ENCODE data around the gene OPRL1.

The OPRL1 gene

DNA sequence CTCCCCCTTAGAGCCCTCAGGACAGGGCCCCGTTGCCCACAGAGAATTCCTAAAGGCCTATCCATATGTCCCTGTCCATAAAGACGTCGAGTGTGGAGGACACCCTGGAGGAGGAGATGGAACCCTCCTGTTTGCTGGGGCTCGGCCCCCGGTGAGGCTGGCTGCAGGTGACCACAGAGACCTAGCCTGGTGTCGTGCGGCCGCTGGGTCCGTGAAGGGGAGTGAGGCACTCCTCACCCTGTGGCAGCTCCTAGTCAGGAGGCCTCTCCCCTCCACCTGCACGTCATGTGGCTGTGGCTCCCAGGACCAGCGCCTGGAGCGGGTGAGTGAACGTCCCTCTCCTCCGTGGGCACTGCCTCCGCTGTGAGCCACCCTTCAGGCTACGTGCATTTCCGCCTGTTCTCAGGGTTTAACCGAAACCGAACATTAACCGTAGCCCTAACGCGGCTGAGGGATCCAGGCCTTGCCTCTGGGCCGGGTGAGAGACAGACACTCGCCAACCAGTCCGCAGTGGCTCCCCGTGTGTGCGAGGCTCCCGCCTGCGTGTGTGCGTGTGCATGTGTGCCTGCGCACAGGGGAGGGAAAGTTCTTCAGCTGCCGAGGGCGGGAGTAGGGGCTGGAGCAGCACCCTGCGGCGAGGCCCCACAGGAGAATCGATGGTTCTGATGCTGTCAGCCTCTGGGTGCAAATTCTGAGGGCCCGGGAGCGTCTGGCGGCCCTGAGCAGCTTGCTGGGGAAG lies 22.8 kb upstream of the OPRL1 start:
- no peak for DNase-seq

DNA sequence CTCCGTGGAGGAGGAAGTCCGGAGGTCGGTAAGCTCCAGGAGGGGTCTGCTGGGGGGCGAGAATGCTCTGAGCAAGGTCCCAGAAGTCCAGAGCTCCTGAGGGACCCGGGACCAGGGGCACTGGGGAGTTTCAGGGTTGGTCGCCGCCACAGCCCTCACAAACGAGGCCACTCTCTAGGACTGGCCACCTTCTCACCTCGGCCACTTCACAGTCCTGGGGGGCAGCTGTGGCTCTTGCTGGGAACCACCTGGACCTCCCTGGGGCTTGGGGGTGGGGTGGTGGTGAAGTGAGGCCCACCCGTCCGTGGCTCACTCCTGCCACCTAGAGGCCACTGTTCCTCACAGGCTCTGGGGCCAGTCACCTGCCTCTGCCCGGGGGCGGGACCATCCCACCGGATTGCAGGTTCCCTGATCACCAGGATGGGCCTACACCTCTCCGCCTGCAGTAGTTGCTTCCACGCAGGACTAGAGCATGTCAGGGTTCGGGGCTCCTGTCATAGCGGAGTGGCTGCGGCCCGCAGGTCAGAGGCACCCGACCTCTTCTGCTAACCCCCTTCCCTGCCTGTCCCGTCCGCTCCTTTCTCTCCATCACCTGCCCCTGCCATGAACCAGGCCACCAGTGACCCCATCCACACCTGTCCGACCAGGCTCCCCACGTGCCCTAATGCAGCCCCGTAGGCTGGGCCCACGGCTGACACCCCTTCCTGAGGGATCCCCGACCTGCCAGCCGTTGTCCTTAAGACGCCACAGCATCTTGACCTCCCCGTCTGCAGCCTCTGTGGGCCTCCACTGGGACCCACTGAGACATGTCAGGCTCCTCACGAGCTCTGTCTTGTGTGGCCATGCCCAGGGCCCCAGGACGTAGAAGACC lies 22.0 kb upstream of the OPRL1 start:
- peak; percentile 7 for DNase-seq

DNA sequence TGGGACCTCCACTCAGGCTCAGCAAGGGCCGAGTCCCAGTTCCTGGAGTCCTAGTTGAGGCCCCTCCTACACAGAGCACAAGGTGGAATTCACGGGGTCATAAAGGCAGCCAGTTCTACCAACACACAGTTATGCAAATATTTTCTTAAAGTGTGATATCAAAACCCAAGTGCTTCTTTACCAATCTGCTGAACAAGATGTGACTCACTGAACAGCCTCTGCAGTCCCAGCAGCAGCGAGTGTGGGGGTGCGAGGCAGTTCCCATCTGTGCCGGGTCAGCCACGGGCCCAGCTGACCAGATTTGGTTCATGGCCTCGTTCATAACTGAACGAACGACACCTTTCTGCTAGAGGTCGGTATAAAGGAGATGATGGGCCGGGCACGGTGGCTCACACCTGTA lies 21.3 kb upstream of the OPRL1 start:
- no peak for DNase-seq

DNA sequence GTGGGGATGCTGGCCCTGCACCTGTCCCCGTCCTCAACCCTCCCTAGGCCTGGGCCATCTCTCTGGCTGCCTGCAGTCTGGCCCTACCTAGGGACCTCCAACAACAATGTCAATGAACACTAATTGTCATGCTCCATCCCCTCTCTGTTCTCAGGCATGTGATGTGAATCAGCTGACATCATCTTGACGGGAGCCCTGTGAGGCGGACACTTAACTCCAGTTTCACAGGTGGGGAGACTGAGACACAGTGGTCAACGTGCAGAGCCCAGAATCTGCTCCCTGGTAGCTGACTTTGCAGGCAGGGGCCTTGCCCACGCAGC lies 17.6 kb upstream of the OPRL1 start:
- no peak for DNase-seq

DNA sequence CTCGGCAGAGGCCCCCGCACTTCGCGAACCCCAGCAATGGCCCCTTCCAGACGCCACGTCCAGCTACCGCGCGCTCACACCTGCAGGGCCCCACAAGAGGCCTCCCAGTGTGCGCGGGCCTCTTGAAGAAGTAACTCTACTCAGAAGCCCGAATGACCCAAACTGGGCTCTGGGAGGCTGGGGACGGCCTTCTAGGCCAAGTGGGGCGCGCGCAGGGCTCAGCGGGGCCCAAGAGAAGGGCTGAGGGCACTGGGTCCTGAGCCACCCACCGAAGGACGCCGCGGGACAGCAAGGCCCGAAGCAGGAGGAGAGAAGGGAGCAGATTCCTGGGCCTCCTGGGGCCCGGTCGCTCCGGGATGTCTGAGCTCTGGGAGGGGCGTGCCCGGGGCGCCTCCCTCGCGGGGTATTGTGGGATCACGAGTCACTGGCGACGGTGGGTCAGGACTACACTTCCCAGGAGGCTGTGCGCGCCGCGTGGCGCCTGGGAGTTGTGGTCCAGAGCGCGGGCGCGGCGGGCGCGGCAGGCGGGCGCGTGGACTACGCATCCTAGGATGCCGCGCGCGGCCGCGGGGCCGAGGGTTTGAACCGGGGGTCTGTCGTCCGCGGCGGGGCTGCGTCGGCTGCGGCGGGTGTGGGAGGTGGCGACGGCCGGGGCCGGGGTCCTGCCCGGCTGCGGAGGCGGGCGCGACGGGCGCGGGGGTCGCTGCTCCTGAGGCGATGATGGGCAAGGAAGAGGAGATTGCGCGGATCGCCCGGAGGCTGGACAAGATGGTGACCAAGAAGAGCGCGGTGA lies 17.1 kb upstream of the OPRL1 start, which contains the start of gene TCEA2:
Gene TCEA2, plus strand, starts transcription at position 603 of the 793 bp plus-strand sequence. Its CDS starts 115 bp downstream, at position 718.
- DNase-seq: peak; percentile 58

DNA sequence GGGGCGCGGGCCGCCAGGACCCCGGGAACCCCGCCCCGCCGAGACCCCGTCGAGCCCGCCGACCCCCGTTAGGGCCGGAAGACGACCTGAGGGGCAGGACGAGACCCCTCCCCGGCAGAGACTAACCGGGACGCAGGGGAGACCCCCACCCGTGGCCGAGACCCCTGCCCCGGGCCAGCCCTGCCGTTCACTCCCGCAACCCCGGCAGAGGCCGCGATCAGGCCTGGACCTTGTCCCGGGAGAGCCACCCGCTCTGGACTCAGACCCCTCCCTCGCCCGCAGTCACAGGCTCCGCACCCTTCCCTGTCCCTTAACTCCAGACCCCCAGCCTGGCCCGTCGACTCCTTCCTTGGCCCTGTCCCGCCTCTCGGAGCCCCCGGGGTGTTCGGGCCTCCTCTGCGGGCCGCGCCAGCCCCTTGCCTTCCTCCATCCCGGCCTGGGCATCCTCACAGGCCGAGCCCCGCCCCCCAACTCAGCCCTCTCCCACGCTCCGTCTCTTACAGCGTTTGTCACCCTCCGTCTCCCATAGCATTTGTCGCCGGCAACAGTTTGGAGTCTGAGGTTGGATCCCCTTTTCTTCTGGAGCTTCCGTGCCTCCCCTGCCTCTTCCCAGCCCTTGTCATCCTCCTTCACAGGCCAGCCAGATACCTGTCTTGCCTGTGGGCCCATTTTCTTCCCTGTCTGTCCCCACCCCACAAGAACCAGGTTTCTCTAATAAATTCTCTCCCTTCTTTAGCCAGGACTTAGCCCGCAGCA lies 16.3 kb upstream of the OPRL1 start:
- no peak for DNase-seq

DNA sequence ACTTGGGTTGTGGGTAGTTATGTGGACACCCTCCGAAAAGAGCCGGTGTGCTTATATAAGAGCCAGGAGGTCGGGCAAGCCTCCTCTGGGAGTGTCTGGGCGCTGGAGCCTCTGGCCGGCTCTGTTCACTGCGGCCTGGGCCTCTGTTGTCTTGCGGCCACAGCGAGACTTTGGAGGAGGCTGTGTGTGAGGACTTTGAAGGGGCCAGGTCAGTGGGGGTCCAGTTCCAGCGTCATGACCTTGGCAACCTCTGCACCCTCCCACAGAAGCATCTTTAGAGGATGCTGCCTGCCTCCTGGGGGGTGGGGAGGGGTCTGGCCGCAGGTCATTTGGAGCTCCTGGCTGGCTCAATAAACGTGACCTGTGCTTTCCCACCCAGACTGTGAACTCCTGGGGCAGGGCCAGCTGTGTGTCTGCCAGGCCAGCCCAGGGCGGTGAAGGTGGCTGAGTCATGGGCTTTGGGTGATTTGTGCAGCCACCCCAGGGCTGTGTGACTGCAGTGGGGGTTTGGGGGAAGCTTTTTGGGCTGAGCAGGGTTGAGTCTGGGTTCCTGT lies 15.7 kb upstream of the OPRL1 start:
- DNase-seq: no peak

DNA sequence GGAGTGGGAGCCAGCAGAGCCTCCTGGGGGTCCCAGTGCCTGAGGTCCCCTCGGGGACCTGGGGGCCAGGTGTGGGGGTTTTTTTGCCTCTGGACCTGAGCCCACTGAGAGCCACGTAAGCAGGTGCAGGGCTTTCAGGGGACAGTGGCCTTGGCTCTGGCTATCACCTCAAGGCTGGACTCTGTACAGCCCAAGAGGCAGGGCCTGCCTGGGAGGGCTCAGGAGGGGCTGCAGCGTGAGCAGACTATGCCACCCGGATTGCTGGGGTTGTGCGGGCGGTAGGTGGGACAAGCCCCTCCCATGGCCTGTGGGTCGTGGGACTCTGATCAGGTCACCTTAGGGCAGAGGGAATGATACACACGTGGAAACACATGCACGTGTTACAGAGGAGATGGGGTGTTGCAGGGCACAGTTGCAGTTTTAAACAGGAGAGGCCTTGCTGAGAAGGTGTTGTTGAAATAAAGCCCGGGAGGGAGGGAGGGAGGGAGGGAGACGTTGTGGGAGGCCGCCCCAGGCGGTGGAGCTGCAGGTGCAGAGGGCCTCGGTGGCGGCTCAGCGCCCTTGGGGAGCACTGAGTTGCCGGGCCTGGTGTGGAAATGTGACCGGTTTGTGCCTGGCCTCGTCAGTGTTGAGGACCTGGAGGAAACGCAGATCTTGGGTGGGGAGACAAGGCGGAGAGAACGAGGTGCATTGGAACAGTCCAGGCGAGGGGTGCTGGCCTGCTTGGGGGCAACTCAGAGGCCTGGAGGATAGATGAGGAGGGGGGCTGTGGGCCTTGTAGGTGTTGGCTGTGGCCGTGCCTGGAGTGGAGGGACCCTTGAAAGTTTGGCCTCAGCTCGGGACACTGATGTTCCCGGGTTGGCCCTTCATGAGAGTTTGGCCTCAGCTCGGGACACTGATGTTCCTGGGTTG lies 14.6 kb upstream of the OPRL1 start:
- no peak for DNase-seq

DNA sequence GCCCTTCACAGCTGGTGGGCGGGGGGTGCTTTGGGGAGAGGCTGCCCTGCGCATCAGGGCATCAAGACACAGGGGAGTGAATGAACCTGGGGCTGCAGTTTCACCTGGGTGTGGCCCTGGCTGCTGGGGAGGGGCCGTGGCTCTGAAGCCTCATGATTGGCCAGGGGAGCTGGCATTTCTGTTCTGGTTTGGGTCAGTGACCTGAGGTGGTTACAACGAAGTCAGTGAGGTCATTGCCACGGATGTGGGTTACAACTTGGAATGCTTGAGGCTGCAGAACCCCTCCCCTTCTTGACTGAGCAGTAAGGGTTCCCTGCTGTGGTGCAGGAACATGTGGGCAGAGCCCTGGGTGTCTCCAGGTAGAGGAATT lies 13.9 kb upstream of the OPRL1 start:
- no peak for DNase-seq

DNA sequence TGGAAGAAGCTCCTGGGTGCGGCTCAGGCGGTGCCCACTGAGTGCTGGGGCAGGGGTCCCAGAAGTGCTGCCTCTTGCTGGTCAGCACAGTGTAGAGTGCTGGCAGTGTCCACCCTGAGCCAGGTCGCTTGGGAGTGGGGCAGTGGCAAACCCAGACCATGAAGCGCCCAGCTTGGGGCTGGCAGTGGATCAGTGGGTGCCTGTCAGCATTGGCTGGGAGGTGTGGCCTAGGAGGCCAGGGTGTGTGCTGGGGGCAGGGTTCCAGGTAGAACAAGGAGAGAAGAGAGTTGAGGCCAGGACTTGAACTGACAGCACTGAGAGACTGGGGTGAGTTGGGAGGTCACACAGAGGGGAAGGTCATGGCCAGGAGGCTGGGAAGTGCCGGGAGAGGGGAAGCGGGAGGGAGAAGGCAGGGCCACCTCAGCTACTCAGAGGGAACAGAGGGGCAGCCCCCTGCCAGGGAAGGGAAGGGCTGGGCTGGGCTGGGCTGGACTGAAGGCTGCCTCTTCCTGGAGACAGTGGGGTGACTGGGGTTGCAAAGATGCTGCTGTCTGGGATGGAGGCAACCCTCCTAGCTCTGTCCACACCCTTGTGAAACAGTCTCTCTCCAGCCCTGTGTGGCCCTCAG lies 12.8 kb upstream of the OPRL1 start:
- DNase-seq: no peak

DNA sequence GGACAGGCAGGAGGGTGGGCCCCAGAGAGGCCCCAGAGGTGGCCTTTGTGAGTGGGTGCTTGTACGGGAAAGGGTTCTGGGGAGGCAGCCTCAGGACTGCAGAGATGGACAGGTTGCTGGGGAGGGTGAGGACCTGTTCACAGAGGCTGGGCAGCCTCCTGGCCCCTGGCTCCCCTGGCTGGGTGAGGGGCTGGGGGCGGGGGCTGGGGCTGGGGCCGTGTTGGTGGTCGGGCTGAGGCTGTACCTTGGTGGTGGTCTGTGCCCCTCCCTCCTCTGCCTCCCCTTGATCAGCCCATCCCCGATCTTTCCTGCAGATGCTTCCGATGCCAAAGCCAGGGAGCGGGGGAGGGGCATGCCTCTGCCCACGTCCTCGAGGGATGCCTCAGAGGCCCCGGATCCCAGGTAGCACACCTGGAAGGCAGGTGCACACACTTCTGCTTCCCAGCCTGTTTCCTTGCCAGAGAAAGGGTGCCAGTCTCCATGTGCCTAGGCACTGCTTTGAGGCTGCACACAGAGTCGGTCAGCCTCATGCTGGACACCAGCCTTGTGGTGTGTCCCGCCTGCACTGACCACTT lies 12.1 kb upstream of the OPRL1 start:
- DNase-seq: no peak

DNA sequence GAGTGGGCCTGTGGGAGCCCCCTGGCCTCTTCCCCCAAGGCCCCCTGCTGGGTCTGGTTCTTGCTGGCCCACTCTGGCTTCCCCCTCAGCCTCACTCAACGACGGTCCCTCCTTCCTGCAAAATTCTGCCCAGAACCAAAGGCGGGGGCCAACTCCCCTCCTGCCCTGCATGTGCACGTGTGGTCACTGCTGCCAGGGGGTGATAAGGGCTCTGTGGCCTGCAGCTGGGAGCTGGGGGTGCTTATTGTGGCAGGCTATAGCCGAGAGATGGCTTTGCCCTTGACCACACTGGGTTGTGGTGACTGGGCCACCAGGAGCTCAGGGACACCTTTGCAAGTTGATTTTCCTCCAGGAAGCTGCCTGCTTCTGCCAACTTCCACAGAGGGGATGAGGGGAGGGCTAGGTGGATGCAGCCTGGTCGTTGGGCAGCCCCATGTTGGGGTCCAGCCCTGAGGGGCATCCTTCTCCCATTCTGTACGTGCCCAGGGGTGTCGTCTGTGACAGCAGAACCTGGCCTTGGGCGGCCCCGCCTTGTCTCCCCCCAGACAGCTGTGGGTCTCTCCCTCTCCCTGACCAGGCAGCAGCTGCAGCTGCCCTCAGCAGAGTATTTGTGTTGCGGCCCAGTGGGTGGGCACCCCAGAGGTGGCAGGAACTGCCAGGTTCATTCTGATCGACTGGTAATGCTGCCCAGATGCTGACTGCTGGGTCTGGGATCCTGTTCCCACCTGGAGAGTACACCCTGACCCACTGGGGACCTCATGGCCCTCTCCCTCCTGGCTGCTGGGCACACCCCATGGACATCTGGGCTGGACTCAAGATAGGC lies 11.3 kb upstream of the OPRL1 start:
- DNase-seq: no peak

DNA sequence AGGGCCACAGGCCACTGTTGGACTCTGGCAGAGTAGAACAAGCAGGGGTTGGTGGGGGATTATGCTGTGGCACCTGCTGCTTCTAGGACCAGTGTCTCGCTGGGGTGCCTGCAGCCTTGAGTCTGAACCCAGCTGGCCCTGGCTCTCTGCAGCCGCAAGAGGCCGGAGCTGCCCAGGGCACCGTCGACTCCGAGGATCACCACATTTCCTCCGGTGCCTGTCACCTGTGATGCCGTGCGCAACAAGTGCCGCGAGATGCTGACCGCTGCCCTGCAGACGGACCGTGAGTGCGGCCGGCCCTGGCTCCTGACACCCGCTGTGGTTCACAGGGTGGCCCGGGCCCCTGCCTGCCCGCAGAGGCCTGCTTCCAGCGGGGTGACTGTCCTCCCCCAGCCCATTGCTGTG lies 10.7 kb upstream of the OPRL1 start:
- DNase-seq: no peak

DNA sequence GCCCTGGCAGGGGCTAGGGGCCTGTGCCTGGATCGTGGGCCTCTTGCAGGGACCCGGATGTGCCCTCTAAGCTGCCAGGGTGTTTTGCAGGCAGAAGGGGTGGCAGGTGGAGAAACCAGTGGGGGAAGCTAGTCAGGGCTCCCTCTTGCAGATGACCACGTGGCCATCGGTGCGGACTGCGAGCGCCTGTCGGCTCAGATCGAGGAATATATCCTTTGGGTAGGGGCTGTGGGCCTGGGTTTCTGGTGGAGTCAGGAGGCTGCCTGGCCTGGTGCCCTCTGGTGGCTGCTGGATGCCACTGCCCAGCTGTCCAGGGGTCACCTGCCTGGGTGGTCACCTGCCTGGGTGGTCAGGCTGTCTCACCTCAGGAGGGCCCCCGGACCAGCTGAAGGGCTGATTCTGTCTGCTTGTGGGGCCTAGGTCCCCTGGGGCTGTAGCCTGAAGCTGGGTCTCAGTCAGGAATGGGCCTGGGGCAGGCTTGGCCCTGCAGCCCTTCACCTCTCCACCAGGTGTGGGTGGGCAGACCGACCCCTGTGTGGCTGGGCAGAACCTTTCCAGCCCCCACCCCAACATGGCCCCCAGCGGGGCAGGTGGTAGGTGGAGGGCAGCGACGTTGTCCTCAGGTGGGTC lies 10.2 kb upstream of the OPRL1 start:
- no peak for DNase-seq

DNA sequence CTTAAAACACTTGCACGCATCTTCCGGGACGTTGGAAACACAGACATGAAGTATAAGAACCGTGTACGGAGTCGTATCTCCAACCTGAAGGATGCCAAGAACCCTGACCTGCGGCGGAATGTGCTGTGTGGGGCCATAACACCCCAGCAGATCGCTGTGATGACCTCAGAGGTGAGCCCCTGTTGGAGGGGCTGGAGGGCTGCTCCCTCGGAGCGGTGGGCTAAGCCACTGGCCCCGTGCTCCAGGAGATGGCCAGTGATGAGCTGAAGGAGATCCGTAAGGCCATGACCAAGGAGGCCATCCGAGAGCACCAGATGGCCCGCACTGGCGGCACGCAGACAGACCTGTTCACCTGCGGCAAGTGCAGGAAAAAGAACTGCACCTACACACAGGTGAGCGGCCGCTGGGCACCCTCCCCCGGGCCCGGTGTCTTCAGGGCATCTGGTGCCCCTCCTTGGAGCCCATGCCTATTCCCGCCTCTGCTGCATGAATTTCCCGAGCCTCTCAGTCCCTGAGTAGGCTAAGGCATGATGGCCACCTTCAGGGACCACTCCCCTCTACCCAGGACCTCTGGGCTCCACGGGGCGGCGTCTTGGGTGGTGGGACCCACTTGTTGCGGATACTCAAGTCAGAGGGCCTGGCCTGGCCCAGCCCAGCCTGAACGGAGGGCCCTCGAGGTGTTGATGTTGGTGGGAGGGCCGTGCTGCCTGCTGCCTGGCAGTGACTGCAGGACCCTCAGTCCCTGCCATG lies 9.5 kb upstream of the OPRL1 start:
- no peak for DNase-seq

DNA sequence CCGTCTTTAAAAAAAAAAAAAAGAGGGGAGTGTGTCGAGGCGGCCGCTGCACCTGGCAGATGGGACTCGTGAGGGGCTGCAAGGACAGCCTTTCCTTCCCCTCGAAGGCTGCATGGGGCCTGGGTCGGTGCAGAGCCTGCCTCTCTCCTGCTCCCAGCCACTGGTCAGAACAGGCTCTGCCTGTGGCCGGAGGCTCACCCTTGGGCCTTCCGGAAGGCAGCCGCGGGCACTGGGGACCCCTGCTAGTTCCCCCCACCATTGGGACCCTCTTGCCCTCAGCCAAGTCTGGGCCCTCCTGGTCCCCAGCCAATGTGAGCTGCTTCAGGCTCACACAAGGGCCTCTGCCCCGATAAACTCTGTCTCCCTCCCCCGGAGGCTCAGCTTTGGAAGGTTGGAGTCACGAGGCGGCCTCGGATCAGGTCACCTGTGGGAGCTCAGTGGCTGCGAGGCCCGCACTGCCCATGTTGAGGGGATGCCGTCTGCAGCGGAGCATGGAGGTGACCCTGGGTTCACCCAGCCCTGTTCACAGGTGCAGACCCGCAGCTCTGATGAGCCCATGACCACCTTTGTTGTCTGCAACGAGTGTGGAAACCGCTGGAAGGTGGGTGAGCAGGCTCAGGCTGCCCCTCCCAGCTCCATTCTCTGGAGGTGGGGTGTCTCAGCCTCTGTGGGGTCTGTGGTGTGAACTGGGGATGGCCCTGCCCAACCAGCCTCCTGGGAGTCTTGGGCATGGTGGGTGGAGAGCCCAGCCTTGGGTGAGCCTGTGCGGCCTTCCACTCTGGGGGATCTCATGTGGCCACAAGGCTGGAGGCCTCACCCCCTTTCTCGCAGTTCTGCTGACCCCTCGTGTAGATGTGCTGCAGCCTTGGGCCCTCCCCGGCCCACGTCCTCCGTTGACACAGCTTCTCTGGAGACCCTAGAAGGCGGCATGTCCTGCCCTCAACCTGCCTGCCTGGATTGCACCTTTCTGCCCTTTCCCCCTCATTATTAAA lies 8.2 kb upstream of the OPRL1 start:
- no peak for DNase-seq

DNA sequence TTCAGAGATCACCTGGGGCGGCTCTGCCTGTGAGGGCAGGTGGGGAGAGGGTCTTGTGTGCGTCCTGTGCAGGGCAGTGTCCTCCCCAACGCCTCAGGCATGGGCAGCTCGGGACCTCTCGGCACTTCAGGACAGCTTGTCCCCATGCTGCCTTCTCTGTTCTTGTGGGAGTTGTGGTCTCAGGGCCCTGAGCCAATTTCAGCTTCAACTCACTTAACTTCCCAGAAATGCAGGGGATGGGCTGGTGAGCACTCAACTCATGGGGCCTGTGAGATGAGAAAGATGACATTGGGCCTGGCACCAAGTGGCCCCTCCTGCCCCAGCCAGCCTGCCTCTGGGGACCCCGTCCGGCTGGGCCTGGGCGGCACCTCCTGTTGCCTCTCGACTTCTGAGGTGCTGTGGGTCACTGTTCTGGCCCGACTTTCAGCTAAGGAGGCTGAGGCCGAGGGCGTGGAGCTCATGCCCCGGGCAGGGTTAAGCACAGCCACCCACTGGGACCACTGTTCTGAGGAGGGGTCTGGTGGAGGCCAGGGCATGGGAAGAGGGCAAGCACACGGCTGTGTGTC lies 7.3 kb upstream of the OPRL1 start:
- no peak for DNase-seq

Measured in NCI-H748 treated with DMSO at 0.1 percent for 48 hours (cell line).